ENCODE measurements around the gene BTN1A1.

GRCh38 chr6:26536571-26537159 is 36.6 kb downstream of the BTN1A1 start:
- no peak for TF ChIP-seq CTCF (IDR thresholded peaks at IDR 0.05)
- TF ChIP-seq POLR2A (IDR thresholded peaks at IDR 0.05), result no peak

Measured in lower leg skin (tissue), 3 donors.